HG02571 (cell line): ENCODE measurements around the gene MYPOP.

Experiments used
- ATAC-seq: cut with Tn5 transposase; IDR thresholded peaks from one replicate; pipeline ENCODE4 v1.9.1; 2021; ENCODE audit warnings: mild to moderate bottlenecking, moderate library complexity; ENCODE audit not compliant: unreplicated experiment

MYPOP gene, protein sequence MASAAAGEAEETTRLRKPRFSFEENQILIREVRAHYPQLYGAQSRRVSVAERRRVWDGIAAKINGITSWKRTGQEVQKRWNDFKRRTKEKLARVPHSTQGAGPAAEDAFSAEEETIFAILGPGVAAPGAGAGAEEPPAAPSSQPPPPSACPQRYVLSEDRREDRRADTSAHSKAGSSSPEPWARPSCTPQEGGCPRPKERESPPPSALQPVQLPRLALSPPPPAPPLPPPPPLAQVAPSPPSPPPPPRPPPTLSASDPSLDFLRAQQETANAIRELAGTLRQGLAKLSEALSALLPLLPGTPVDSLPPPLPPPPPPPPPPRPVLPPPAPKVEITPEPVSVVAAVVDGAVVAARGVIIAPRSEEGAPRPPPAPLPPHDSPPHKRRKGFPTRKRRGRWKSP

DNA sequence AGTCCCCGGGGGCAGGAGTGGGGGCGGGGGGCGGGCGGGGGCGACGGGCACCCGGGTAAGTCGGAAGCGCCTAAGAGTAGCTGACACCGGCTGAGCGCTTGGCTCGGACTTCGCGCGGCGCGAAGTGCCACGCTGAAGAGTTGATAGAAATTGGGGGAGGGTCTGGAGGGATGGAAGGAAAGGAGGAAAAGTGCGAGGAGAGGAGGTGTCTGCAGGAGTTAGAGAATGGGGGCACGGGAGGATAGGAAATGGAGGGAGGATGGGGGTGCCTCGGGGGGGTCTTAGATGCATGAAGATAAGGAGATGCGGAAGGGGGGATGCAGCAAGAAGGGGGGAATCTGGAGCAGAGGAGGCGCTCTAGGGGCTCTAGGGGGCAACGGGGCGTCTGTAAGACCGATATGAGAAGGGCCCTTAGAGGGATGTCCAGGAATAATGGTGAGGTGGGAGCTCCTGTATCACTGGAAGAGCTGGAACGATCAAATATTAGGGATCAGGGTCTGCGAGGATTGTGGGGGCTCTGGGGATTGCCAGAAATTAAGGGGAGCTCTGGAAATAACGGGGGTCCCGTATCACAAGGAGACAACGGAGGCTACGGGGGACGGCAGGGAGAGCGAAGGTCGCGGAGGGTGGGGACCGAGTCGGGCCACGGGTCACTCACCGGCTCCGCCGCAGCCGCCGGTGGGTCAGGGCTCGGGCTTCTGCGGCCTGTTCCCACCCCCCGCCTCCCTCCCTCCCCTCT is at the start of gene MYPOP:
Gene MYPOP (minus strand): TSS at position 702 of the 739 bp plus-strand sequence. CDS start 840 bp downstream, outside the sequence.
- ATAC-seq: no peak

DNA sequence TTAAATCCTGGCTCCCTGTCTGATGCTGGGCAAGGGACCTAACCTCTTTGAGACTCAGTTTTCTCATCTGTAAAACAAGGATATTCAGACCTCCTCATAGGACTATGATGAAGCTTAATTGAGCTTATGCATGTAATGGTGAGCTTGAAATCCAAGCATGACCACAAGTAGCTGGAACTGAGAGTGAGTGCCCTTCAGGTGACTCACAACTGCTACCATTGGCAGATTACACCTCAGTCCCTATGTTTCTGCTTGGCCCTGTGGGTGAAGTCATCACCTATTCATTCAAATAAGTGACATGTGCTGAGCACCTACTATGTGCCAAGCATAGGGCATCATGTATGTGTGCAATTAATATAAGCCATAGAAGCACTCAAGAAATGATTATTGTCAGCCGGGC is 45.5 kb upstream of the MYPOP start:
- ATAC-seq: no peak

DNA sequence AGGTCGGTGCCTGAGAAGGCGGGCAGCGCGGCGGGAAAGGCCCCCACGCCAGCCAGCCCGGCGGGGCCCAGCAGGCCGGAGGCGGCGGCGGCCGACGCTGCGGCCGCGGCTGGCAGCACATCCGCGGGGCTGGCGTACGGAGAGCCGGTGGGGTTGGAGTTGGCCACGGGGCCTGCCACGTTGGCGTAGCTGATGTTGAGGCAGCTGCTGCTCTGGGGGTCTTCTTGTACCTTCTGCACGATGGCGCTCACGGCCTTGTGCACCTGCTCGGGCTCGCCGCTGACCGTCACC is 38.0 kb upstream of the MYPOP start:
- no peak for ATAC-seq

DNA sequence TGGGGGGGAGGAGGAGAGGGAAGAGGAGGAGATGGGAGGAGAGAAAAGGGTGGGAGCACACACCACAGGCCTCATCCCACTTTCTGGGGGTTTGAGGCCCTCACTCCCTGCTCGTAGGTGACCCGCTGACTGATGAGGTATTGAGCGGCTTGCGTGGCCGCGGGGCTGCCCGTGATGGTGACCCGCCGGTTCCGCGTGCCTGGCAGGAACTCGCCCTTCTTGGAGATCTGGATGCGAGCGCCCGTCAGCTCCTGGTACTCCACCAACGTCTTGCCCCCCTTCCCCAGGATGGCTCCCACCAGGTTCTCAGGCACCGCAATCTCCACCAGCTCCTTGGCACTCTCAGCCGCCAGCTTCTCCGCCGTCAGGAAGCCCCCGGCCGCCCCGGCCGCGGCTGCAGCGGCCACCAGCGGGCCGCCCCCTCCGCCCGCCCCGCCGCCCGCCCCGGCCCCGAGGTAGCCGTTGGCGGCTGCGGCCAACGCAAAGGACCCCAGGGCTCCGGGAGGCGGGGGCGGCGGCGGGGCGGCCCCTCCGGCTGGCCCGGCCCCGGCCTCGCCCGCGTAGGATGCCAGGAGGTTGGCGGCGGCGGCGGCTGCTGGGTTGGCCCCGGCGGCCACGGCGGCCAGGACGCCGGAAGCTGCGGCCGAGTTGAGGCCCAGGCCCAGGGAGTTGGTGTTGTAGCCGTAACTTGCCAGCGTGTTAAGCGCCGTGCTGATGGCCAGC is 37.5 kb upstream of the MYPOP start:
- ATAC-seq: no peak

DNA sequence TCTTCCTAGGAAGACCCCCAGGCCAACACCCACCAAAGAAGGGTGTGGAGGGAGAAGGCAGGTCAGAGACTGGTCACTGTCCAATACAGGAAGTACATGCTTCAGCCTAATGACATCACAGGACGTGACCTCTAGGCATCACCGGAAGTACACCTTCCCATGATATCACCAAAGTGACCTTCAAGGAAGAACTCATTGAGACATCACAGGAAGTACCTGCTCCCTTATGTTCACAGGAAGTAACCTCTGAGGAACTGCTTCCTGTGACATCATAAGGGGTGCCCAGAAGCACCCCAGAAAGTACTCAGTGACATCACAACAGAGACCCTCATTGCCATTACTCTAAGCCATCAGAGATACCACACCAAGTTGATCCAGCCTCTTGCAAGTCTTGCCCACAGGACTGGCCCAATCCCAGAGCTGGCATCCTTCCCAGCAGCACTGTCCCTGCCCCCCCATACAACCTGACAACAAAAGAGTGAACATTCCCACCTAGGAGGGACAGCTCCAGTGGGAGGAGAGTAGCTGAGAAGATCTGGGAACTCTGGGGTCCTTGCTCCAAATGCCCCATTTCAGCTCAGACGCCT is 36.4 kb upstream of the MYPOP start:
- no peak for ATAC-seq

DNA sequence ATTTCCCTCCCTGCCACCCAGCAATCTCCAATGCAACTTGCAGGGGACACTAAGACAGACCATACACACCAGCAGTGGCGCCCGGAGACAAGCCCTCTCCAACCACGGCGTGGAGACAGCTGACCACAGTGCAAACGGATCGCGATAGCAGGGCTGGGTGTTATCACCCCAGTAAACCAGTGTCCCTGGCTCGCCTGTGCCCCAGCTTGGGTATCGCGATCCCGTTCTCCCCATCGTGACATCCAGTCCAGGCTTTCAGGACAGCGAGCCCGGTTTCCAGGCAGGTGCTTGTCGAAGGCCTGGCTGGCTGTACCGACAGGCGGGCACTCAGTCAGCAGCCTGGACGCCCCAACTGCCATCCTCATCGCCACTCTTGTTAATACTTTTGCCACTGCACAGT is 32.9 kb upstream of the MYPOP start:
- ATAC-seq: no peak

DNA sequence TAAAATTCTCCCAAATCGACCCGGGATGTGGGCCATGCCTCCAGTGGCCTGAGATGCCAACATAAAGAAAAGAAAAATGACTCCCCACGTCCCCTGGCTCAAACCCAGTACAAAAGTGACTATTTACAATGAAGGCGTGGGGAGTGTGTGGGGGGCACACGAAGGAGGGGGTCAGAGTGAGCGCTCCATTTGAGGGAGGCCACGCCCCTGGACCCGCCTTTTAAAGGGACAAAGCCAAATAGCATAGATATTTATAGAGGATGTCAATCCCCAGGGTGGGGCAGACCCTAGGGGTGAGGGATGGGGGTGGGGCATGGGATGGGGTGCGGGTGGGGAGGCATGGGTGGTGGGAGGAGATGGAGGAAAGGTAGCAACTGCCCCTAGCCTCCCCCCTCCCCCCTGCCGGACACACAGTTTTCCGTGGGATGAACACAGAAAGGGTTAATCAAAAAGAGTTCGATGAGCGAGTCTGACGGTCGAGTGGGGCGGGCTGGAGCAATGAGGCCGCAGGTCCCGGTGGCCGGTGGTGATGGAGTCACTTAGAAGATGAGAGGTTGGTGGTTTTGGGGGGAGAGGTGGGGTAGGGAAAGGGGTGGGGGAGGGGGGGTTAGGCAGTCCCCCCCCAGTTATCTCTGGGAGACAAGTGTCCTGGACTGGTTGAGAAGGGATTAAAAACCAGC is 32.3 kb upstream of the MYPOP start:
- ATAC-seq: no peak

DNA sequence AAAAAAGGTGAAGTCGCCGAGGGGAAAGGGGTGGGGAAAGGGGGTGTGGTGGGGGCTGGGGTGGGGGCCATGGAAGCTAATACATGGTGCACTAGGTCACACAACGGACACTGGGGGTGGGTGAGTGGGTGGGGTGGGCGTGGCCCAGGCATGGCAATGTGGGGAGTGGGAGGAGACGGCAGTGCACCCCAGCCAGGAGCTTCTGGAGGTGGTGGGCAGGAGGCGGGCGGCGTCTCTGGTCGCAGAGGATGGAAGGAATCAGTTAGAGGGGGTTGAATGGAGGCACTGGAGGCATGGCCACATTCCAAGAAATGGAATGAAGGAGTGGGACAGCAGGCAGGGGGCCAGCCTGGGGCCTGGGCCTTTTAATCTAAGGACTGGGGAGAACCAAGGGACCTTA is 31.3 kb upstream of the MYPOP start:
- no peak for ATAC-seq

DNA sequence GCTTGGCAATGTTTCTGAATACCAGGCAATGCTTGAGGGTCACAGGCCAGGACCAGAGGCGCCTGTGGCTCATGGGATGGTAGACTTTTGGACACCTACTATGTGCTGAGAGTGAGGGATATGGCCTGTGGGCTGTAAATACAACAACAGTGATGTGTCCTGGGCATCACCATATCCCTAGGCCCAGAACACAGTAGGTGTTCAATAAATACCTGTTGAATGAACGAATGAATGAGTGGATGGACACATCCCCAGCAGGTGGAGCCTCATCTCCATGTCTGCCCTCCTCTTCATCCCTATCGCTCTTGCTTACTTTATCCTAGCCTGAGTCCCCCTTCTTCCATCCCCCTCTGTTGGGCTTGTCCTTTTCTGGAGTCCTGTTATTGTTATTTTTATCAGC is 28.6 kb upstream of the MYPOP start:
- ATAC-seq: no peak

DNA sequence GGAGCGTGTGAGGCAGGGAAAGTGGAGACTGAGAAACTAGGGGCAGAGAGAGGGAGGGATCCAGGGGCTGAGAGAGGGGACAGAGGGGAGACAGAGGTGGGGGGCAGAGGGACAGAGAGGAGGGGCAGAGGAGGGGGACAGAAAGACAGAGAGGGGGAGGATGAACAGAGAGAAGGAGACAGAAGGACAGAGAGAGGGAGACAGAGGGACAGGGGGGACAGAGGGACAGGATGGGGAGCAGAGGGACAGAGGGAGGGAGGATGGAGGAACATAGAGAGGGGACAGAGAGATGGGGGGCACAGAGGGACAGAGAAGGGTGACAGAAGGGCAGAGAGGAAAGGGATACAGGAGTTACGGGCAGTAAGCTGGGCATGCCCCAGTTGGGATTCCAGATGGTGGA is 26.8 kb upstream of the MYPOP start:
- ATAC-seq: no peak

DNA sequence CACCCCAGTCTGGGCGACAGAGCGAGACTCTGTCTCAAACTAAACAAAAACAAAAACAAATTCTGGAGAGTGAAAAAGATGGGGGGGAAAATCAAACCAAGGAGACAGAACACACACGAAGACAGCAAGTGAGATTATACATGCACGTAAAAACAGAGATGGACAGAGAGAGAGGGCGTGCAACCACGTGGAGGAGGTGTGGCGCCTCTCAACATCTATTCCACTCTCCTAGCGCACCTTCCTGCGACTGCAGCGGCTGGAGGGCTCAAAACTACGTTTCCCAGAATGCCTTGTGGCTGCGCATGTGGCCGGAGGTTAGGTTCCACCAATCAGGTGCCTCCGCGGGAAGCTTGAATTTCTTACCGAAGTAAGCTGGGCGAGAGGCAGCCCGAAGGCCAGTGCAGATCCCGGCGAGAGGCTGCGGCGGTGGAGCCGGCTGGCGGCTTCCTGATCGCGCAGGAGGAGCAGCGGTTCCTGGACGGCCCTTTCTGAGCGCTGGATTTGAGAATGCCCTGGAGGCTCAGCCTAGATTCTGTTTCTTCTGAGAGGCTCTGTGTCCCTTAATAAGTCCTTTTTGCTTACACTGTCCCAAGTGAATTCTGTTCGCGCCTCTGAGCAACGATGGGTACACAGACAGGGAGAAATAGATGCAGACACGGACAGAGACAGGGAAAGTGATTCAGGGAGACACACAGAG is 25.3 kb upstream of the MYPOP start:
- no peak for ATAC-seq

DNA sequence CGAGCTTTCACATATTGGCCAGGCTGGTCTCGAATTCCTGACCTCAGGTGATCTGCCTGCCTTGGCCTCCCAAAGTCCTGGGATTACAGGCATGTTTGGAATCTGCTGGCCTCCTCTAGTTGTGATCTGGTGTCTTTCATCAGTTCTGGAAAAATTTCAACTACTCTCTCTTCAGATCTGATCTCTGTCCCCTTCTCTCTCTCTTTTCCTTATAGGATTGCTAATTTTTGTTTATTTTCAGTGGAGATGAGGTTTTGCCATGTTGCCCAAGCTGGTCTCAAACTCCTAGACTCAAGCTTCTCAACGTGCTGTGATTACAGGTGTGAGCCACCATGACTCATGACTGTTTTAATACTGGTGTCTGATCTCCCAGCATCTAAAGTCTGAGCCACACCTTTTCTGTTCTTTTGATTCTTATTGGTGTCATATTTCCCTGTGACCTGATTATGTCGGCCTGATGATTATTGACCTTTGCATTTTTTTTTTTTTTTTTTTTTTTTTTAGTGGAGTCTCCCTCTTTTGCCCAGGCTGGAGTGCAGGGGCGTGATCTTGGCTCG is 22.6 kb upstream of the MYPOP start:
- ATAC-seq: no peak

DNA sequence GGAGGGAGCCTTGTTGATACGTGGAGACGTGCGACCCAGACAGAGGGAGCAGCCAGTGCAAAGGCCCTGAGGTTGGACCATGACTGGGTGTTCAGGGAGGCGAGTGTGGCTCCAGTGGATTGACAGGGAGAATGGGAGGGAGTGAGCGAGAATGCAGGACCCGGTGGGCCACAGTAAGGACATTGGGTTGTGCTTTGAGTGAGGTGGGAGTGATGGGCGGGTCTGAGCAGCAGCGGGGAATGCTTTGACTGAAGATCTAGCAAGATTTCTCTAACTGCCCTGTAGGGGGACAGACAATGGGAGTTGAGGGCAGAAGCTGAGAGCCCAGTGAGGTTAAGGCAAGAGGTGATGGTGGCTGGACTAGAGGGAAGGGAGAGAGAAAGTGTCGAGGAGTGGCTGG is 19.9 kb upstream of the MYPOP start:
- no peak for ATAC-seq

DNA sequence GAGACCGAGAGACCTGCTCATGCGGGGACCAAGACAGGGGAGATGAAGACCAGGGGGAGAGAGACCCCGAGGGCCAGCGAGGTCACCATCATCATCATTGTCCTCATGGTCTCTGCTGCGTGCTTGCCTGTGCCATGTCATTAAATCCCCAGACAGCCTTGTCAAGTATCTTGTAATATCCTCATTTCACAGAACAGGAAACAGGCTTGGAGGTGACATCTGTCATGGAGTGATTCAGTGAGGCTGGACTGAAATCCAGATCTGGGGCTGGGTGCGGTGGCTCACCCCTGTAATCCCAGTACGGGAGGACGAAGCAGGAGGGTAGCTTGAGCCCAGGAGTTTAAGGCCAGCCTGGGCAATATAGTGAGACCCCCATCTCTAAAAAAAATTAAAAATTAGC is 18.0 kb upstream of the MYPOP start:
- no peak for ATAC-seq

DNA sequence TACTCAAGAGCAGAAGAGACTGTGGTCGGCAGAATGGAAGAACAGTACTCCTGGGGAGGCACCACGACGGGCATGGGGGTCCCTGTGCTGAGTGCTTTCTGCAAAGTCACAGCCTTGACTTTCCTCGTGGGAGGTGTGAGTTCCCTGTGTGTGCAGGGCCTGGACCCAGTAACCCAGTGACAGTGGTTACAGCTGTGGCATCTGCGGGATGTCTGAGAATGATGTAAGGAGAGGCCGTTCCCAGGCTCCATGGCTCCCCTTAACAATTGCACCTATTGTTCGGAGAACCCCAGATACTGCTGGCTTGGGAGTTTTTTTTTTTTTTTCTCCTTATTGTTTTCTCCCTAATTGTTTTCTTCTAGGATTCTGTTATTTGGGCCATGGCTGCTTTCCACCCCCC is 17.3 kb upstream of the MYPOP start:
- ATAC-seq: no peak

DNA sequence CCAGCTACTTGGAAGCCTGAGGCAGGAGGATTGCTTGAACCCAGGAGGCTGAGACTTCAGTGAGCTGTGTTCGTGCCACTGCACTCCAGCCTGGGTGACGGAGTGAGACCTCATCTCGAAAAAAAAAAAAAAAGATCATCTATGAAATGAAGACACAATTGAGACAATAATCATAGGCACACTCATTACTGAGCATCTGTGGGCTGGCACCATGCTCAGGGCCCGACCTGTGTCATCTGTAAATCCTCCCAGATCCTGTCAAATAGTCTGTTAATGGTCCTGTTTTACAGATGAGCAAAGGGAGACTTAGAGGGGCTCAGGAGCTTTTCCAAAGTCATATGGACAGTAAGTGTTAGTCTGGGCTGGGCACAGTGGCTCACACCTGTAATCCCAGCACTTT is 16.3 kb upstream of the MYPOP start:
- ATAC-seq: no peak

DNA sequence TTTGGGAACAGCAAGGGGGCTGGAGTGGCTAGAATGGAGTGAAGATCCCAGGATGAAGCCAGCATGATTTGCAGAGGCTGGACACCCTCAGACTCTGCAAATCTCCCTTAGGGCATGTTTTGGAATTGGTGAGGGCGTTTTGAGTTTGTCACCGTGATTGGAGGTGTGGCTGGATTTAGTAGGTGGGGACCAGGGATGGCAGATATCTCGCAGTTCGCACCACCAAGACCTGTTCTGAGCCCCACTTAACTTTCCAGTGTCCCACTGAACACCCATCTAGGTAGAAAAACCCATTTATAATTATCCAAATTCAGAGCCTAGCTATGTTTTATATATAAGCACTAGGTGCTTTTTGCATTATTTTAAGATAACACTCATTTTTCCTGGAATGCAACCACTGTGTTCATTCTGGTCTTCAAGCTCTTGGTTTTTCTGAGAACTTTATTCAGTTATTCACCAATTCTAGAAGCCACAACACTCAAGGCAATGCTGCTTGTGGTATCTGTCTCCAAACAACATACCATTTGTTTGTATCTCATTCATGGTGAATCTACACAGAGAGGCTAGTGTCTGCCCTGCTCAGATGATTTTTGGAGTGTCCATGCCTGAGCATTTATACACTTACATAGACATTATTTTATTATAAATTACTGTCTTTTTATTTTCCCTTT is 15.1 kb upstream of the MYPOP start:
- no peak for ATAC-seq

DNA sequence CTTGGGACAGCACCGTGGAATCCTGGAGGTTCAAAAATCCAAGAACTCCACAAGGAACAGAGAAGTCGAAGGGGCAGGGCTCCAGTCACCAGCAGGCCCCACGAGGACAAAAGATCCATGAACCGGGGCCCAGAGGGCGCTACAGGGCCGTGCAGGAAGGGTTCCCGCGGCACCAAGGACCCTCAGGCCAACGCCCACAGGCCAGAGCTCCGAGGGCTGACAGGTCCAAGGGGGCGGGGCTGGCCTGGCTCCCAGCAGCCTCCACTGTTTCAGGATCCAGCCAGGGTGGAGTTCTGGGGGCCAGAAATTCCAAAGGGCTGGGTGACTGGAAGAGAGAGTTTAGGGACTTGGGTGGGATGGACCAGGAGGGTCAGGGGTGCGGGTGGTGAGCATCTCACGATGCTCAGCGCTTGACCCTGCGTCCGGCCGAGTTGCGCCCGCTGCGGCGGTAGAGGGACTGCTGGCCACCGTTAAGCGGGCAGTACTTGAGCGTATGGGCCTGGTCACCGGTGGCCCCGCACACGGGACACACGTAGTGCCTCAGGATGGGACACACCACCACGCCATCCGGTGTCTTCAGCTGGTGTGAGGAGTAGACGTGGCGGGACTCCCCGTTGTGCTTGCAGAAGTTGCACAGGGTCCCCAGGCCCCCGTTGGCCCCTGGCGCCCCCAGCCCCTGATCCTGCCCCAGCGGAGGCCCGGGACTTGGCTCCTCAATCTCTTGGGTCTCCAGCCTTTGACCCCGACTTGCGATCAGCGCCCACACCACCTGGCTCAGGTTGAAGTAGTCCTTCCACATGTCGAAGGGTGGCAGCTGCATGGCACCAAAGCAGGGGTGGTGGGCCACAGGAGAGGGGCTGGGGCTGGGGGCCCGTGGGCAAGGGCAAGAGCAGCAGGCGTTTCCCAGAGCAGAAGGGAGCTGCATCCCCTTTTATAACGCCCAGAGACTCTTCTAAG is 11.7 kb upstream of the MYPOP start, which contains the start of gene NANOS2:
Gene NANOS2 (minus strand): TSS at position 905 of the 957 bp plus-strand sequence. CDS start 85 bp downstream, at position 820.
- no peak for ATAC-seq
